GM23338 (cell line): Measurements from ENCODE around the gene PALMD. TPM values are rescaled to one million over a fixed set of nuclear protein-coding genes. Genes with fewer than 3 reads are reported as not detected.
A peak's percentile ranks its signal among the peaks of the same experiment; 100 is the strongest.

Source experiments
- ATAC-seq: fragments of 200-7000 bp; cut with Tn5 transposase; 3 replicates; pipeline ENCODE4 v1.9.1; 2020
- DNase-seq: peaks from one replicate; pipeline ENCODE4 v3.0.0-alpha.2; 2015; ENCODE audit warnings: low spot score
- H2AFZ ChIP-seq: fragments of 200-600 bp; sonication (generic); 2 replicates; pipeline ENCODE4 v1.8.0; 2016; ENCODE audit warnings: antibody characterized with exemption, mild to moderate bottlenecking, moderate library complexity
- H3F3A ChIP-seq: fragments of 200-600 bp; sonication (generic); replicated peaks from 2 replicates; pipeline ENCODE4 v1.8.0; 2017; ENCODE audit warnings: antibody characterized with exemption, mixed run types, low read depth
- H3K27ac ChIP-seq: fragments of 200-600 bp; sonication (generic); 2 replicates; pipeline ENCODE4 v1.6.1; 2016; ENCODE audit warnings: low read depth
- H3K27me3 ChIP-seq: fragments of 200-600 bp; sonication (generic); 2 replicates; pipeline ENCODE4 v1.8.0; 2016; ENCODE audit warnings: mild to moderate bottlenecking, mixed run types, moderate library complexity; ENCODE audit not compliant: insufficient read depth
- H3K36me3 ChIP-seq: fragments of 200-600 bp; sonication (generic); 2 replicates; pipeline ENCODE4 v1.8.0; 2016; ENCODE audit warnings: mild to moderate bottlenecking; ENCODE audit not compliant: insufficient read depth
- H3K4me1 ChIP-seq: fragments of 200-600 bp; sonication (generic); 2 replicates; pipeline ENCODE4 v1.8.0; 2016; ENCODE audit warnings: mild to moderate bottlenecking, moderate library complexity; ENCODE audit not compliant: insufficient read depth
- H3K4me2 ChIP-seq: fragments of 200-600 bp; sonication (generic); 2 replicates; pipeline ENCODE4 v1.7.1; 2017; ENCODE audit warnings: mixed run types
- H3K4me3 ChIP-seq: fragments of 200-600 bp; sonication (generic); 2 replicates; pipeline ENCODE4 v1.6.1; 2016; ENCODE audit warnings: mixed run types
- H3K79me2 ChIP-seq: fragments of 200-600 bp; sonication (generic); replicated peaks from 2 replicates; pipeline ENCODE4 v1.8.0; 2017; ENCODE audit warnings: mild to moderate bottlenecking; ENCODE audit not compliant: insufficient read depth
- H3K9me2 ChIP-seq: fragments of 200-600 bp; sonication (generic); 2 replicates; pipeline ENCODE4 v1.8.0; 2017; ENCODE audit not compliant: insufficient read depth
- H4K20me1 ChIP-seq: fragments of 200-600 bp; sonication (generic); replicated peaks from 2 replicates; pipeline ENCODE4 v1.8.0; 2017; ENCODE audit warnings: mild to moderate bottlenecking; ENCODE audit not compliant: insufficient read depth
- H3K27ac Mint-ChIP-seq: 2 replicates; pipeline ENCODE4 v1.8.0; 2020; ENCODE audit warnings: inconsistent platforms, mild to moderate bottlenecking, moderate library complexity, mixed read lengths
- H3K27me3 Mint-ChIP-seq: 3 replicates; pipeline ENCODE4 v1.8.0; 2022; ENCODE audit warnings: low read depth, mild to moderate bottlenecking, moderate library complexity, mixed read lengths, inconsistent platforms; ENCODE audit not compliant: insufficient read depth, poor library complexity
- H3K36me3 Mint-ChIP-seq: 3 replicates; pipeline ENCODE4 v1.8.0; 2021; ENCODE audit warnings: low read depth, mild to moderate bottlenecking, inconsistent platforms, moderate library complexity, mixed read lengths
- H3K4me1 Mint-ChIP-seq: 3 replicates; pipeline ENCODE4 v1.8.0; 2020; ENCODE audit warnings: mild to moderate bottlenecking, inconsistent platforms, mixed read lengths
- H3K4me3 Mint-ChIP-seq: 3 replicates; pipeline ENCODE4 v1.8.0; 2021; ENCODE audit warnings: moderate library complexity, mild to moderate bottlenecking, inconsistent platforms, mixed read lengths
- H3K9me3 Mint-ChIP-seq: 3 replicates; pipeline ENCODE4 v1.8.0; 2020; ENCODE audit warnings: moderate library complexity, mild to moderate bottlenecking, inconsistent platforms, mixed read lengths
- CREB1 ChIP-seq: fragments of 250-450 bp; sonication (Bioruptor Pico); IDR thresholded peaks from 2 replicates; pipeline ENCODE4 v1.5.0; 2020; ENCODE audit warnings: low read depth, mild to moderate bottlenecking, moderate library complexity
- CTCF ChIP-seq, 2 experiments: fragments of 200-600 bp in 1 of 2; sonication (generic) in 1 of 2; conservative IDR thresholded peaks; 2 replicates each; pipeline versions ENCODE4 v1.5.1 to v1.6.1; 2016 to 2017; ENCODE audit warnings: antibody characterized with exemption in 2 of 2, low read depth in 2 of 2, mild to moderate bottlenecking in 2 of 2, moderate library complexity in 1 of 2
- EZH2 ChIP-seq: fragments of 200-600 bp; sonication (generic); IDR thresholded peaks from one replicate; pipeline ENCODE4 v1.8.0; 2017; ENCODE audit warnings: antibody characterized with exemption, mild to moderate bottlenecking, low read depth; ENCODE audit not compliant: unreplicated experiment
- EZH2phosphoT487 ChIP-seq: fragments of 200-600 bp; sonication (generic); IDR thresholded peaks from one replicate; pipeline ENCODE4 v1.8.1; 2018; ENCODE audit warnings: antibody characterized with exemption; ENCODE audit not compliant: unreplicated experiment
- JUNB ChIP-seq: IDR thresholded peaks from one replicate; pipeline ENCODE4 v1.6.1; 2016; ENCODE audit warnings: antibody characterized with exemption; ENCODE audit not compliant: unreplicated experiment
- NANOG ChIP-seq: IDR thresholded peaks from 2 replicates; pipeline ENCODE4 v1.6.1; 2016; ENCODE audit warnings: antibody characterized with exemption, borderline replicate concordance
- POLR2AphosphoS5 ChIP-seq: IDR thresholded peaks from 2 replicates; pipeline ENCODE4 v1.6.1; 2016; ENCODE audit warnings: antibody characterized with exemption, low read depth
- STAT1 ChIP-seq: IDR thresholded peaks from one replicate; pipeline ENCODE4 v1.6.1; 2016; ENCODE audit warnings: antibody characterized with exemption; ENCODE audit not compliant: unreplicated experiment
- ZNF114 ChIP-seq: fragments of 250-450 bp; sonication (Bioruptor Pico); IDR thresholded peaks from 2 replicates; pipeline ENCODE4 v1.5.0; 2020; ENCODE audit warnings: mild to moderate bottlenecking, moderate library complexity
- polyA plus RNA-seq: library from polyadenylated mRNA; unstranded; fragments of >200 nt; fragmentation: Nextera tagmentation; extraction: Ambion mirVana; gene quantifications from 2 replicates; pipeline ENCODE4 v1.2.1, GENCODE V29; 2016
- total RNA-seq: library from RNA; depleted of rRNA; stranded (reverse); fragments of >200 nt; shearing (Covaris generic); gene quantifications from 2 replicates; pipeline ENCODE4 v1.2.3, GENCODE V29; 2014

The PALMD gene
- total and polyA plus RNA-seq, 2 experiments from 2014 or later, result not detected

- TF ChIP-seq CTCF (conservative IDR thresholded peaks at IDR 0.05; ENCODE audit: low read depth in 2 of 2), result no peak
- no peak for TF ChIP-seq JUNB
- no peak for TF ChIP-seq EZH2phosphoT487
- no peak for TF ChIP-seq CREB1 (CRISPR knock-in tag)
- no peak for TF ChIP-seq ZNF114 (CRISPR knock-in tag)
- no peak for TF ChIP-seq POLR2AphosphoS5
- no peak for TF ChIP-seq EZH2
Measured at GRCh38 chr1:99680270-99680669, 34.4 kb downstream of the PALMD start (continued).

- Histone ChIP-seq H3K4me1 (0 out of 2 replicates have a peak, but pooled peaks cover 4% of the 10 kb centered on the region), H3K27me3 (no peaks in the 10 kb centered on the region), H3K36me3 (no peaks in the 10 kb centered on the region), H3K9me2 (0 out of 2 replicates have a peak, but pooled peaks cover 2% of the 10 kb centered on the region), H3K4me3 (no peak overlapping the region), H2AFZ (no peak overlapping the region), H3K4me2 (no peak overlapping the region), H3K79me2 (no peaks in the 10 kb centered on the region), H4K20me1 (no peaks in the 10 kb centered on the region), H3K27ac (no peak overlapping the region), H3F3A (no peaks in the 10 kb centered on the region)
- no peak overlapping the region for H3K27ac Mint-ChIP-seq
- peaks cover 3% of the 10 kb centered on the region; the same call in 2 of the 3 replicates for H3K4me1 Mint-ChIP-seq
- H3K4me3 Mint-ChIP-seq, result no peak overlapping the region
- ATAC-seq (no peak), DNase-seq (no peak)
- TF ChIP-seq CTCF (conservative IDR thresholded peaks at IDR 0.05; ENCODE audit: low read depth in 2 of 2) (peak; percentile 17 to 43; a peak in 3 of 4 replicates), NANOG (no peak)
- no peaks in the 10 kb centered on the region for H3K36me3 Mint-ChIP-seq
- H3K27me3 Mint-ChIP-seq, result peaks cover 3% of the 10 kb centered on the region
- H3K9me3 Mint-ChIP-seq, result no peaks in the 10 kb centered on the region
Measured at GRCh38 chr1:99681583-99681982, 35.7 kb downstream of the PALMD start.

- H3K9me3 Mint-ChIP-seq, result no peaks in the 10 kb centered on the region
- H3K27me3 Mint-ChIP-seq, result peaks cover 3% of the 10 kb centered on the region
- Histone ChIP-seq H2AFZ (no peak overlapping the region), H3K4me3 (no peak overlapping the region), H3K9me2 (0 out of 2 replicates have a peak, but pooled peaks cover 2% of the 10 kb centered on the region), H3K4me1 (0 out of 2 replicates have a peak, but pooled peaks cover 4% of the 10 kb centered on the region), H4K20me1 (no peaks in the 10 kb centered on the region), H3K27me3 (no peaks in the 10 kb centered on the region), H3F3A (no peaks in the 10 kb centered on the region), H3K79me2 (no peaks in the 10 kb centered on the region), H3K4me2 (no peak overlapping the region), H3K27ac (no peak overlapping the region), H3K36me3 (no peaks in the 10 kb centered on the region)
- H3K4me1 Mint-ChIP-seq, result peaks cover 3% of the 10 kb centered on the region; the same call in 2 of the 3 replicates
- no peaks in the 10 kb centered on the region for H3K36me3 Mint-ChIP-seq
- DNase-seq (no peak), ATAC-seq (no peak)
- H3K4me3 Mint-ChIP-seq, result no peak overlapping the region
- no peak overlapping the region for H3K27ac Mint-ChIP-seq
- no peak for TF ChIP-seq JUNB
- TF ChIP-seq CTCF (conservative IDR thresholded peaks at IDR 0.05; ENCODE audit: low read depth in 2 of 2), result no peak
- TF ChIP-seq STAT1, result no peak
- no peak for TF ChIP-seq ZNF114 (CRISPR knock-in tag)
- no peak for TF ChIP-seq CREB1 (CRISPR knock-in tag)
Measured at GRCh38 chr1:99682291-99682751, 36.4 kb downstream of the PALMD start.
